GM18526 (cell line): Measurements from ENCODE around the gene SLC45A1.

Experiments used
- POLR2A ChIP-seq: IDR thresholded peaks from 3 replicates; pipeline ENCODE4 v1.6.1; 2011; ENCODE audit not compliant: insufficient read length; ENCODE audit errors: extremely low read depth

SLC45A1 gene

GRCh38 chr1:8342325-8342724 is 24.4 kb downstream of the SLC45A1 start:
- no peak for TF ChIP-seq POLR2A

- TF ChIP-seq POLR2A: no peak
Observed at GRCh38 chr1:8343044-8343443, 25.1 kb downstream of the SLC45A1 start.

- no peak for TF ChIP-seq POLR2A
Observed at GRCh38 chr1:8343464-8344001, 25.6 kb downstream of the SLC45A1 start.

- TF ChIP-seq POLR2A: no peak
Observed at GRCh38 chr1:8344893-8345507, 27.1 kb downstream of the SLC45A1 start.

- no peak for TF ChIP-seq POLR2A
Observed at GRCh38 chr1:8345621-8346415, 27.9 kb downstream of the SLC45A1 start.

GRCh38 chr1:8347635-8348034 is 29.7 kb downstream of the SLC45A1 start:
- no peak for TF ChIP-seq POLR2A

- no peak for TF ChIP-seq POLR2A
Observed at GRCh38 chr1:8348047-8348776, 30.3 kb downstream of the SLC45A1 start.

- no peak for TF ChIP-seq POLR2A
Observed at GRCh38 chr1:8348777-8349472, 31.0 kb downstream of the SLC45A1 start.

- no peak for TF ChIP-seq POLR2A
Observed at GRCh38 chr1:8349473-8349865, 31.6 kb downstream of the SLC45A1 start.

- TF ChIP-seq POLR2A: no peak
Observed at GRCh38 chr1:8349961-8350360, 32.0 kb downstream of the SLC45A1 start.

GRCh38 chr1:8350914-8351684 is 33.2 kb downstream of the SLC45A1 start:
- no peak for TF ChIP-seq POLR2A

GRCh38 chr1:8351693-8352470 is 34.0 kb downstream of the SLC45A1 start:
- no peak for TF ChIP-seq POLR2A

- TF ChIP-seq POLR2A: no peak
Observed at GRCh38 chr1:8352471-8352845, 34.5 kb downstream of the SLC45A1 start.
